ENCODE measurements around the gene PER1. TPM values are rescaled to one million over a fixed set of nuclear protein-coding genes. Genes with fewer than 3 reads are reported as not detected.
A peak's percentile ranks its signal among the peaks of the same experiment; 100 is the strongest.

Gene PER1
- total and polyA plus RNA-seq, 9 of the 15 experiments (the other 6 are each of a cell fraction or from before 2014, with no cell fraction given): 0.13 to 26.0 (median 3.4) TPM

DNA sequence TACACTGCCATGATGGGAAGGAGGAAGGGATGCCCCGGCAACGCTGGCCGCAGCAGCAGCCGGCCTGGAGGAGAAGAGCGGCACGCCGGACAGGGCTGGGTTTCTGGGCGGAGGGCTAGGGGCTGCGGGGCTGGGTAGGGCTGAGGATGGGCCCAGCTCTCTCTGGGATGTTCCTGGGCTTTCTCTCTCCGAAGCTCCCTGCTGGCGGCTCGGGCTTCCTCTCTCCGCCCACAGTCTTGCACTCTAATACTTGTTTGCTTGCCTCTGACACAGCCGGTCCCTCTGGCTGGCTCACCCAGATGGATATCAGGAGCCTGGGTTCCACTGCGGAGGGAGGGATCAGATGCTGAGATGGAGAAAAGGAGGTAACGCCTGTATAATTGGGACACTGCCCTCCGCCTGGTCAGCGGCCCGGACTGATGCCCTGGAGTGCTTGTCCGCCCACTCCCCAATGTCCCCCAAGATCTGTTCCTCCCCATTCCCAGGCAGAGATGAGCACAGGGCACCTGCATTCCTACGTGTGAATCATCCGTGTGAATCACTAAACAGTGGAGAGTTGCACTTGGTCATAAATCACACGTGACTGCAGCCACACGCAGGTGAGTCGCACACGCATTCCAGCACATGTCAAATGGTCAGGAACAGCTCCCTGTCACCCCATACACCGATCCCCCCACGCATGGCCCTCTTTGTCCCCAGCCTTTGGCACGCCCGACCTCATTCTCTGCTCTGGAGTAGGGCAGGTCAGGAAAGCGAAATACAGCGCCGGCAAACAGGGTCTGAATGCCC is 34.0 kb downstream of the PER1 start, which contains the start of gene ALOXE3 (continued):
- TF ChIP-seq, protein P1, sequence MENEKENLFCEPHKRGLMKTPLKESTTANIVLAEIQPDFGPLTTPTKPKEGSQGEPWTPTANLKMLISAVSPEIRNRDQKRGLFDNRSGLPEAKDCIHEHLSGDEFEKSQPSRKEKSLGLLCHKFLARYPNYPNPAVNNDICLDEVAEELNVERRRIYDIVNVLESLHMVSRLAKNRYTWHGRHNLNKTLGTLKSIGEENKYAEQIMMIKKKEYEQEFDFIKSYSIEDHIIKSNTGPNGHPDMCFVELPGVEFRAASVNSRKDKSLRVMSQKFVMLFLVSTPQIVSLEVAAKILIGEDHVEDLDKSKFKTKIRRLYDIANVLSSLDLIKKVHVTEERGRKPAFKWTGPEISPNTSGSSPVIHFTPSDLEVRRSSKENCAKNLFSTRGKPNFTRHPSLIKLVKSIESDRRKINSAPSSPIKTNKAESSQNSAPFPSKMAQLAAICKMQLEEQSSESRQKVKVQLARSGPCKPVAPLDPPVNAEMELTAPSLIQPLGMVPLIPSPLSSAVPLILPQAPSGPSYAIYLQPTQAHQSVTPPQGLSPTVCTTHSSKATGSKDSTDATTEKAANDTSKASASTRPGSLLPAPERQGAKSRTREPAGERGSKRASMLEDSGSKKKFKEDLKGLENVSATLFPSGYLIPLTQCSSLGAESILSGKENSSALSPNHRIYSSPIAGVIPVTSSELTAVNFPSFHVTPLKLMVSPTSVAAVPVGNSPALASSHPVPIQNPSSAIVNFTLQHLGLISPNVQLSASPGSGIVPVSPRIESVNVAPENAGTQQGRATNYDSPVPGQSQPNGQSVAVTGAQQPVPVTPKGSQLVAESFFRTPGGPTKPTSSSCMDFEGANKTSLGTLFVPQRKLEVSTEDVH (IDR thresholded peaks at IDR 0.05; ENCODE audit: low read depth, partially characterized antibody): no peak
- TF ChIP-seq XRCC5 (IDR thresholded peaks at IDR 0.05; ENCODE audit: low read depth, low read length) (no peak), JUNB (CRISPR knock-in tag; conservative IDR thresholded peaks at IDR 0.05) (no peak), NRF1 (conservative IDR thresholded peaks at IDR 0.05 in 1 of 2, IDR thresholded peaks at IDR 0.05 in 1 of 2) (peak in 1 of 2 experiments; percentile 23; a peak in 1 of 4 replicates), GATA2 (CRISPR knock-in tag; IDR thresholded peaks at IDR 0.05) (peak; percentile 17; the same call in 1 of the 2 replicates), CTBP1 (IDR thresholded peaks at IDR 0.05; ENCODE audit: borderline replicate concordance) (peak; percentile 49; the same call in 1 of the 2 replicates)
- TF ChIP-seq, protein P2, sequence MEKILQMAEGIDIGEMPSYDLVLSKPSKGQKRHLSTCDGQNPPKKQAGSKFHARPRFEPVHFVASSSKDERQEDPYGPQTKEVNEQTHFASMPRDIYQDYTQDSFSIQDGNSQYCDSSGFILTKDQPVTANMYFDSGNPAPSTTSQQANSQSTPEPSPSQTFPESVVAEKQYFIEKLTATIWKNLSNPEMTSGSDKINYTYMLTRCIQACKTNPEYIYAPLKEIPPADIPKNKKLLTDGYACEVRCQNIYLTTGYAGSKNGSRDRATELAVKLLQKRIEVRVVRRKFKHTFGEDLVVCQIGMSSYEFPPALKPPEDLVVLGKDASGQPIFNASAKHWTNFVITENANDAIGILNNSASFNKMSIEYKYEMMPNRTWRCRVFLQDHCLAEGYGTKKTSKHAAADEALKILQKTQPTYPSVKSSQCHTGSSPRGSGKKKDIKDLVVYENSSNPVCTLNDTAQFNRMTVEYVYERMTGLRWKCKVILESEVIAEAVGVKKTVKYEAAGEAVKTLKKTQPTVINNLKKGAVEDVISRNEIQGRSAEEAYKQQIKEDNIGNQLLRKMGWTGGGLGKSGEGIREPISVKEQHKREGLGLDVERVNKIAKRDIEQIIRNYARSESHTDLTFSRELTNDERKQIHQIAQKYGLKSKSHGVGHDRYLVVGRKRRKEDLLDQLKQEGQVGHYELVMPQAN (IDR thresholded peaks at IDR 0.05; ENCODE audit: borderline replicate concordance): peak; percentile 30; the same call in 1 of the 2 replicates
- TF ChIP-seq, protein P3, sequence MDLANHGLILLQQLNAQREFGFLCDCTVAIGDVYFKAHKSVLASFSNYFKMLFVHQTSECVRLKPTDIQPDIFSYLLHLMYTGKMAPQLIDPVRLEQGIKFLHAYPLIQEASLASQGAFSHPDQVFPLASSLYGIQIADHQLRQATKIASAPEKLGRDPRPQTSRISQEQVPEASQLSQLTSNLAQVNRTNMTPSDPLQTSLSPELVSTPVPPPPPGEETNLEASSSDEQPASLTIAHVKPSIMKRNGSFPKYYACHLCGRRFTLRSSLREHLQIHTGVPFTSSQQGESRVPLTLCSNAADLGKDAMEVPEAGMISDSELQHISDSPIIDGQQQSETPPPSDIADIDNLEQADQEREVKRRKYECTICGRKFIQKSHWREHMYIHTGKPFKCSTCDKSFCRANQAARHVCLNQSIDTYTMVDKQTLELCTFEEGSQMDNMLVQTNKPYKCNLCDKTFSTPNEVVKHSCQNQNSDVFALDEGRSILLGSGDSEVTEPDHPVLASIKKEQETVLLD (IDR thresholded peaks at IDR 0.05): no peak
- TF ChIP-seq, protein P4, sequence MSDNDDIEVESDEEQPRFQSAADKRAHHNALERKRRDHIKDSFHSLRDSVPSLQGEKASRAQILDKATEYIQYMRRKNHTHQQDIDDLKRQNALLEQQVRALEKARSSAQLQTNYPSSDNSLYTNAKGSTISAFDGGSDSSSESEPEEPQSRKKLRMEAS (CRISPR knock-in tag; IDR thresholded peaks at IDR 0.05): no peak; the same call in 1 of the 2 replicates

Data from K562 (cell line).